Gastrocnemius medialis (tissue), 4 donors: ENCODE results near the gene FANCC. TPM values are rescaled to one million over a fixed set of nuclear protein-coding genes. Genes with fewer than 3 reads are reported as not detected.
A peak's percentile ranks its signal among the peaks of the same experiment; 100 is the strongest.

Experiments used
- ATAC-seq, 2 donors: fragments of 150-250 bp; one replicate each; pipeline ENCODE4 v1.9.1; 2016
- DNase-seq, 2 donors: peaks; one replicate each; pipeline ENCODE4 v3.0.0-alpha.2; 2019
- H3K27ac ChIP-seq, 4 donors: fragments of 200-600 bp; sonication (generic); 1 replicate in 1 of 4; 2 replicates in 3 of 4; pipeline ENCODE4 v1.5.1; 2016 to 2018; ENCODE audit warnings: mild to moderate bottlenecking in 2 of 4, moderate library complexity in 1 of 4
- H3K27me3 ChIP-seq, 3 donors: fragments of 200-600 bp; sonication (generic) in 2 of 3; 1 replicate in 1 of 3; 2 replicates in 2 of 3; pipeline versions ENCODE4 v1.5.1 to v1.6.0; 2016 to 2019; ENCODE audit warnings: mild to moderate bottlenecking in 1 of 3, moderate library complexity in 1 of 3
- H3K36me3 ChIP-seq, 2 donors: fragments of 200-600 bp; sonication (generic) in 1 of 2; one replicate each; pipeline ENCODE4 v1.5.1; 2017 to 2018
- H3K4me1 ChIP-seq, 2 donors: fragments of 200-600 bp; sonication (generic) in 1 of 2; one replicate each; pipeline ENCODE4 v1.5.1; 2016 to 2017; ENCODE audit warnings: mild to moderate bottlenecking in 2 of 2
- H3K4me3 ChIP-seq, 4 donors: fragments of 200-600 bp; sonication (generic) in 3 of 4; 1 replicate in 1 of 4; 2 replicates in 3 of 4; pipeline ENCODE4 v1.5.1; 2016 to 2019; ENCODE audit warnings: mild to moderate bottlenecking in 2 of 4
- H3K9me3 ChIP-seq, 3 donors: fragments of 200-600 bp; sonication (generic) in 2 of 3; 1 replicate in 1 of 3; 2 replicates in 2 of 3; pipeline ENCODE4 v1.5.1; 2016 to 2019
- CTCF ChIP-seq, 5 experiments: fragments of 450-650 bp in 3 of 5; fragments of 200-600 bp in 2 of 5; sonication (generic) in 2 of 5; IDR thresholded peaks in 4 of 5; conservative IDR thresholded peaks in 1 of 5; 1 replicate in 4 of 5; 2 replicates in 1 of 5; pipeline ENCODE4 v1.5.1; 2016 to 2019; ENCODE audit warnings: antibody characterized with exemption in 5 of 5, mild to moderate bottlenecking in 3 of 5, moderate library complexity in 3 of 5
- POLR2A ChIP-seq, 2 donors: fragments of 450-650 bp; IDR thresholded peaks; one replicate each; pipeline ENCODE4 v1.6.1; 2017; ENCODE audit warnings: antibody characterized with exemption in 2 of 2, mild to moderate bottlenecking in 2 of 2, moderate library complexity in 2 of 2
- in situ Hi-C, 4 donors: fragments of 200-750 bp; cut with MboI; loops; one replicate each; pipeline versions ENCODE4 v1.15.0 to v1.8.0; 2017; ENCODE audit warnings: low sequenced_read_pairs in 4 of 4
- intact Hi-C: fragments of 100-400 bp; cut with DNase I; formaldehyde crosslinking; loops from one replicate; pipeline ENCODE4 v1.15.1; 2023; ENCODE audit warnings: low total_unique reads
- total RNA-seq, 4 donors: library from RNA; depleted of rRNA; stranded (reverse); fragments of >200 nt; gene quantifications; one replicate each; pipeline versions ENCODE4 v1.1.0 to v1.2.3, GENCODE V29; 2016

Gene FANCC
- total RNA-seq, 4 donors from 2014 or later = 1.2 to 4.8 (median 2.5) TPM

- ATAC-seq = peak in 1 of 2 donors; percentile 12
- no peak for DNase-seq
- Histone ChIP-seq H3K9me3 (no peaks in the 10 kb centered on the region), H3K27me3 (no peaks in the 10 kb centered on the region), H3K4me3 (peak overlapping the region in 1 of 4 donors; percentile 5), H3K27ac (peak overlapping the region; percentile 85 to 96 (median 91)), H3K36me3 (peaks cover 0 to 15% of the 10 kb centered on the region in 2 donors), H3K4me1 (peaks cover 100% of the 10 kb centered on the region in 2 donors)
- in situ Hi-C loops (no loop called here), intact Hi-C loops (no loop called here)
- TF ChIP-seq CTCF (IDR thresholded peaks at IDR 0.05 in 4 of 5, conservative IDR thresholded peaks at IDR 0.05 in 1 of 5) (no peak), POLR2A (IDR thresholded peaks at IDR 0.05) (no peak)
Measured at GRCh38 chr9:95062596-95063065, 254.9 kb downstream of the FANCC start.

GRCh38 chr9:95061916-95062595 lies 255.5 kb downstream of the FANCC start:
- in situ Hi-C loops (no loop called here), intact Hi-C loops (no loop called here)
- Histone ChIP-seq H3K36me3 (peaks cover 0 to 15% of the 10 kb centered on the region in 2 donors), H3K27me3 (no peaks in the 10 kb centered on the region), H3K9me3 (no peaks in the 10 kb centered on the region), H3K27ac (peak overlapping the region; percentile 85 to 96 (median 91)), H3K4me1 (peaks cover 100% of the 10 kb centered on the region in 2 donors), H3K4me3 (no peak overlapping the region)
- peak in 1 of 2 donors; percentile 45 for DNase-seq
- TF ChIP-seq POLR2A (IDR thresholded peaks at IDR 0.05) = no peak
- TF ChIP-seq CTCF (IDR thresholded peaks at IDR 0.05 in 4 of 5, conservative IDR thresholded peaks at IDR 0.05 in 1 of 5) = no peak
- ATAC-seq = peak; percentile 27 to 43

- DNase-seq (no peak), ATAC-seq (no peak)
- Histone ChIP-seq H3K36me3 (peaks cover 0 to 15% of the 10 kb centered on the region in 2 donors), H3K9me3 (no peaks in the 10 kb centered on the region), H3K4me3 (no peak overlapping the region), H3K27me3 (no peaks in the 10 kb centered on the region), H3K27ac (peak overlapping the region; percentile 85 to 96 (median 91)), H3K4me1 (peaks cover 100% of the 10 kb centered on the region in 2 donors)
- in situ Hi-C loops (no loop called here), intact Hi-C loops (no loop called here)
- TF ChIP-seq POLR2A (IDR thresholded peaks at IDR 0.05) (no peak), CTCF (IDR thresholded peaks at IDR 0.05 in 4 of 5, conservative IDR thresholded peaks at IDR 0.05 in 1 of 5) (no peak)
Measured at GRCh38 chr9:95060916-95061315, 256.6 kb downstream of the FANCC start.

- ATAC-seq (no peak), DNase-seq (no peak)
- H3K36me3 ChIP-seq = peaks cover 0 to 15% of the 10 kb centered on the region in 2 donors
- no peak for TF ChIP-seq CTCF (IDR thresholded peaks at IDR 0.05 in 4 of 5, conservative IDR thresholded peaks at IDR 0.05 in 1 of 5)
- TF ChIP-seq POLR2A (IDR thresholded peaks at IDR 0.05) = no peak
- no peaks in the 10 kb centered on the region for H3K27me3 ChIP-seq
- H3K4me3 ChIP-seq = no peak overlapping the region
- H3K27ac ChIP-seq = peak overlapping the region; percentile 85 to 96 (median 91)
- intact Hi-C loops = no loop called here
- no peaks in the 10 kb centered on the region for H3K9me3 ChIP-seq
- peaks cover 100% of the 10 kb centered on the region in 2 donors for H3K4me1 ChIP-seq
- in situ Hi-C loops = no loop called here
Measured at GRCh38 chr9:95060234-95060633, 257.3 kb downstream of the FANCC start.
